ENCODE data around the gene FZD4.

DNA sequence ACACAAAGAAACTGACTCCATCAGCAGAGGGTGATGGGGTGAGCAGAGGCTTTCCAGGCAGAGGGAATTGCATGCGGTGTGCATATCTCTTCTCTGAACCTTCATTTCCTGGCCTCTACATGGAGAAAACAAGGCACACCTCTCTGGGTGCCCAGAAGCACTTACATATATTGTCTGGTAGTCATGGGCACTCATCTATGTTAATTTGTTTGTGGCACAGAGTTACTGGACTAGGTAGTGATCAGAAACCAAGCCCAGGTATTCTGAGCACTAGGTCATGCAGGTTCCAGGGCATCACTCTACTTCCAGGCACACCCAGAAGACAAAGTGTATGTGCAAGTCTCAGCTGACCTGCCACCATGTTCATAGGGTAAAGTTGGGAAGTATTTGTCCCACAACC lies 56.5 kb downstream of the FZD4 start:
- TF ChIP-seq POLR2A (IDR thresholded peaks at IDR 0.05; ENCODE audit: low read depth, low read length) (no peak), CTCF (IDR thresholded peaks at IDR 0.05; ENCODE audit: extremely low read depth in 1 of 2, insufficient read depth in 1 of 2, low read depth in 1 of 2, low read length in 2 of 2) (no peak), POLR2AphosphoS5 (IDR thresholded peaks at IDR 0.05; ENCODE audit: insufficient read depth, low read depth, low read length) (no peak), EZH2 (IDR thresholded peaks at IDR 0.05; ENCODE audit: borderline replicate concordance, low read depth, low read length, severe bottlenecking) (no peak), GATA2 (IDR thresholded peaks at IDR 0.05; ENCODE audit: insufficient read depth, insufficient read length, low read depth, low read length) (no peak), FOS (IDR thresholded peaks at IDR 0.05; ENCODE audit: borderline replicate concordance, insufficient read depth, low read length) (no peak), JUN (IDR thresholded peaks at IDR 0.05; ENCODE audit: borderline replicate concordance, insufficient read depth, insufficient read length, low read depth) (no peak)
